NCI-H446 treated with DMSO at 0.1 percent for 48 hours (cell line): ENCODE results near the gene RGS13.

ENCODE experiments used
- DNase-seq: peaks from one replicate; lab custom pipeline; 2025; lab: John Stamatoyannopoulos, UW

RGS13 gene, protein sequence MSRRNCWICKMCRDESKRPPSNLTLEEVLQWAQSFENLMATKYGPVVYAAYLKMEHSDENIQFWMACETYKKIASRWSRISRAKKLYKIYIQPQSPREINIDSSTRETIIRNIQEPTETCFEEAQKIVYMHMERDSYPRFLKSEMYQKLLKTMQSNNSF

DNA sequence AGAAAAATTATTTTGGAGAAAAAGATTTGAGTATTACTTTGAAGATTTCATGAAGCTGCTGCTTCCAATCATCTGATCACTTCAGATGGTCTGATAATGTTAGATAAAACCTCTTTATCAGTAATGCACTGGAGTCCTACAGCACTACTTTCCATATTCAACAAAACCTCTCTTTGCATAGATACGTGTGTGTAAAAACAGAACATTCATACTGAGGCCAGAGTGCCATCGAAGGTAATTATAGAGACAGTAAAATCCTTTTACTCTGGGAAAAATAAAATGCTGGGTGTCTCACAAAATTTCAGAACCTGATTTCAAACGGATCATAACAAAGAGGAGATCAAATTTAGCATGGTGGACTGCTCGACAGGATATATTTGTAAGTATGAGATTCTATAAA is at the start of gene RGS13:
TSS of gene RGS13 (plus strand) at position 209 of the 400 bp plus-strand sequence. CDS start 8,188 bp downstream, outside the sequence.
- DNase-seq, result no peak

DNA sequence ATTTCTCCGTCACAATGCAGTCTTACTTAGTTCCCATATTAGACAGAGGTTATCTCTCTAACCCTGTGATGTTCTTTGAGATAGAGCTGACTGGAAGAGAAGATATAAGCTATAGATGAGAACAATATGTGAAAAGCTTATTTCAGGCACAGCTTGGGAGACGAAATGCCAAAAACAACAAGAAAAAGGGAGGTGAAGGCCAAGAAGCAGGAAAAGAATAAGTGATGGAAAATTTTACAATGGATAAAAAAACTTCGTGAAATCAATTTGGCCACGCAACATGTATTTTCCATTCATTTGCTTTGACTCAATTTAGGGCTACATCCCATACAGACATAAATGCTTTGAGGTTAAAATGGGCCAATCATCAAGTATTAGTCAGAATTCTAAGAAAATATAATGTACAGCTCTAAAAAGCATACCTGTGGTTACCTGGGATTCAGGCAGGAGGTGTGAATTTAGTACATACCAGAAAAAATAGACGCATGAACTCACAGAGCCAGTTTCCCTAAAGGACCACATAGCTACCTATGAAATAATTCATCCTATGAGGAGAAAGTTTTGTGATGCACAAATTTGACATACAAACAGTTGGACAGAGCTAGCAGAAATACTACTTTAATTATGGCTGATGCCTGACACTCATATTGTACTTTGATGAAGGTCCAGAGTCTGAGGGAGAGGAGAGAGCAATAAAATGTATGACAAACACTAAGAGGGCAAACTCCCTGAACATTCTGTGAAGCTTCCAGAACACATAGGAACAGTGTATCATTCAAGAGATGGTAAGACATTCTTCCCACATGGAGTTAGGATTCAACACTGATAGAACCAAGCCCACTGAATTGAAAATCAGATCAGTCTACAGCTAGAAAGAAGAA is 48.3 kb upstream of the RGS13 start:
- DNase-seq, result no peak

DNA sequence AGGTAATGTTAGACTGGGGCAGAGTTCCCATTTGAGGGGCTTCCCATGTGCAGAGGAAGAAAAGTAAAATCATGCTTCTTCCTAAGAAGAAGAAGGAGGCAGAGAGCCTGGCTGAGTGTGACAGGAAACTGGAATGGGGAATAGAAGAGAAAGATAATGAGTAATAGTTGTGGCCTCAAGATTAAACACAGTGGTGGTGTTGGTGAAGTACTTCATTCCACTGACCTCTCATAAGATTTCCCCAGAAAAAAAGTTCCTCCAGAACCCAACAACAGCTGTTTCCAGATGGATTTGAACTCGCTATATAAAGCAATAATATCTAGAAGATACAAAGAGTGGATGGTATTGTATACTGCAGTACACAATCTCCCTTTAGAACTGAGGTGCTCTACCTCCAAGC is 47.4 kb upstream of the RGS13 start:
- DNase-seq, result no peak

DNA sequence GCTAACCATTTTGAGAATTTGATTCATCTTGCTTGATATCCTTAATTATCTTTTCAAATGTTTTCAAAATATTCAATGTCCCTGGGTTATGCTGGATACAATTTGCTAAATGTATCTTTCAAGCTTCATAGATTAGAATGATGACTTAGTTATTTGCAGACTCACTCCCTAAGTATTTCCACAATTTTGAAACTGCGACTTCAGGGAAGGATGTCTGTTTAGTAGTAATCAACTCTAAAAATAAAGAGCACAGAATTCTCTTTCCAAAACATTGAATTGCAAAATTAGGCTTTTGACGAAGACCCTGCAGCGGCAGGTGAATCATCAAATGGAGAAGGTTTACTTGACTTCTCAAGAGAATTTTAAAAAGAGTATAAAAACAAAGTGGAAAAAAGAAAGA is 46.1 kb upstream of the RGS13 start:
- no peak for DNase-seq

GRCh38 chr1:192592517-192592916 is 43.4 kb upstream of the RGS13 start:
- DNase-seq, result no peak

DNA sequence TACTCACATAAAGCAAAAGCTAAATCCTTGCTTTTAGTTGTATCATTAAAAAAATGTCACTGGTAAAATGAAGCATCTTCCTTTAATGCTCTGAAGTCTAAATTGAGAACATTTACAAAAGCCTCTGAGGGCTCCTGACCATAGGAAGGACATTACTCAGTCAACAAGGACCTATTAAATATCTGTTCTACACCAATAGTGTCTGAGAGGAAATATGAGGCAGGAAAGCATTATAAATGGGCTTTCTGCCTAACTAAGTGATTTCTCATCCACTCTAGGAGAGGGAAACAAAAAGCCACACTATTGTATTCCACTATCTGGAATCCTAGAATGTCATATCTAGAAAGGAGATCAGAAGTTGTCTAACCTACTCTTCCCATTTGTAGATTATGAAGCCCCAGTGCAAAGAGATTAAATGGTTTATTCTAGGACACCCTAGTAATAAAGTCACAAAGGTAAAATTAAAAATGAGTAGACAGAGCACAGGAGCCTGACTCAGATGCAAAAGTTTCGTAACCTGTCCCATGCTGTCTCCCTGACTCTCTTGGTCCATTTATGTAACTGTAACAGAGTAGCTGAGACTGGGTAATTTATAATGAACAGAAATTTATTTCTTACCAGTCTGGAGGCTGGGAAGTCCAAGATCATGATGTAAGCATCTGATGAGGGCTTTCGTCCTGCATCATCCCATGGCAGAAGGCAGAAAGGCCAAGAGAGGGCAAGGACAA is 42.8 kb upstream of the RGS13 start:
- no peak for DNase-seq

- DNase-seq, result no peak
Observed at GRCh38 chr1:192595299-192595698, 40.6 kb upstream of the RGS13 start.

DNA sequence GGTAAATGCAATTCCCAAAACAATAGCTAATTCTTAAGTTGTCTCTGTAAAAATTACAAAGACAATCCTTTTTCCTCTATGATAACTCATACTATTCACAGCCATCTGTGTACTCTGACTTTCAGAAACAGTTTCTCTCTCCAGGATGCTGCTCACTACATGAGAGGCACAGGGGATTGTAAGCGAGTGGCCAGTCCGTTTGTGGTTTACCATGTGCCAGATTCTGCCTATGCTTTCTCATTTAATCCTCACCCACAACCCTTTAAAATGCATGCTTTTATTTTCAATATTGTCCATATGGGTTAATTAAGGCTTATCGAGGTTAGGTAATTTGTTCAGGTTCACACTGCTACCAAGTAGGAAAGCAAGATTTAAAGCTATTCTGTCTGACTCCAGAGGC is 37.4 kb upstream of the RGS13 start:
- no peak for DNase-seq

GRCh38 chr1:192600275-192600674 is 35.7 kb upstream of the RGS13 start:
- no peak for DNase-seq

DNA sequence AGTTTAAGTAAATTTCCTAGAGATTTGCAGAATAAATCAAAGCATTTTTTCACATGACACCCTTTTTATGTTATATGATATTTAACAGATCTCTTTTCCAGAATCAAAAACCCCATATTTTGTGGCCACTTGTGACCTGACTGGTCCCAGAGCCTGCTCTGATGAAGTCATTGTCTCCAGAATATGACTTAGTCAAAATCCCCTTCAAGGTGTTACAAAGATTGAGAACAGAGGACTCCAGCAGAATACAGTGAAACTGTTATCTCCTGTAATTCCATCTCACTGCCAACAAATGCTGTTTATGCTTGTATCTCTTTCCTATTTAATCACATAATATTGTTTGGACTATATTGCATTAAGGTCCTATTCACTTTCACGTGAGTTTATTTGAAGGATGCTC is 34.8 kb upstream of the RGS13 start:
- DNase-seq, result no peak

DNA sequence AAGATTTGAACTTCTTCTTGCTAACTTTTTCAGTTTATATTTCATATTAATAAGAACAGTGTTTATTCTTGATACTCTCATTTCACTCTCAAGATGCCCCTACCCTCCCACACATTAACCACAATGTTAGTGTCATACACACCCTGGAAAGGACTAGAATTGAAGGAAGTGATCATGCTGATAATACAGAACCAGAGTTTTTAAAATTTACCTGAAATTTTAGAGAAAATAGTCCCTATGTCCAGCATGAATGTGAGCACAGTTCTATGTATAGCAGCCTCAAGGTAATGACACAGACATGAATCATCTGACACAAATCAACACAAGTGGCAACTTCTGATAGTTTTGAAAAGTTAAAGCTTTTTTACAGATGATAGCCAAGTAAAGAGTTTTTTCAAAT is 34.4 kb upstream of the RGS13 start:
- DNase-seq, result no peak

- DNase-seq, result no peak
Observed at GRCh38 chr1:192602757-192603156, 33.2 kb upstream of the RGS13 start.

DNA sequence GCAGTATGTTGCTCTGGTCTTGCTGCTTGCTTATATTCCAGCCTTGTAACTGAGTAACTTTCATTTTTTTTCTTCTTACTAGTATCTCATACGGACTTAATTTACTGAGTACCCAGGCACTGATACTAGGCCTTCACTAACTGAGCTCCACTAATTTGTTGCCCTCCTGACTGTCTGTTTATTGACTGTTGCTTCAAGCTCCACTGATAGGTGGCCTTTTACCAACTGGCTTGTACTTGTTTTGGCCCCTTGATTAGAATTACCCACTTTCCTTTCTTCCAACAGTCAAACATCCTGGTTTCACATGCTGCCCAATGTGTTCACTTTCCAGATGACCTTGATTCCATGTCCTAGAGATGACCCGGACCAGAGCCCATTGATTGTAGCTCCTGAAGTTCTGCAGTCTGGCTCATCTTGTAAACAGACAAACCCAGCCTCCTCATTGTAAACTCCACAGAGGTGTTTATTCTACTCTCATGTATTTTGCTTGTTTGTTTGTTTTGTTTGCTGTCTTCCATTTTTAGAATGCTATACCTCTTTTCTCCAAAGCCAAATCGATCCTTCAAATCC is 32.6 kb upstream of the RGS13 start:
- no peak for DNase-seq

GRCh38 chr1:192604979-192605620 is 30.8 kb upstream of the RGS13 start:
- DNase-seq, result no peak

DNA sequence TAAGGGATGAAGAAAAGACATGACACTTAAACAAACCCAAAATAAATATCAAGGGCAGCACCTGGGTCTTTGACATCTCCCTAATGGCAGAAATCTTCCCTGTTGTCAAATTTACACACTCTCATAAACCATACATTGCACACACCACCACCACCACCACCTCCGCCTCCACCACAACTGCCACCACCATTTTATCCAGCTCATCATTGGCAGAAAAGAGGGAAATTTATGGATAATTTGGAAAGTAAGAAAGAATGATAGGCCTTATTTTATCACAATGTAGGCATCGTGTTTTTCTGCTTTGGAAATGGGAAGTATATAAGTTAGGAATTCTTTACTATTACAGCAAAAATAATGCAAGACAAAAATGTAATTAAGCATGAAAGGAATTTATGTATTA is 27.3 kb upstream of the RGS13 start:
- DNase-seq, result no peak

GRCh38 chr1:192609110-192610079 is 26.6 kb upstream of the RGS13 start:
- DNase-seq, result peak; percentile 53

GRCh38 chr1:192610112-192610889 is 25.6 kb upstream of the RGS13 start:
- DNase-seq, result peak; percentile 44

DNA sequence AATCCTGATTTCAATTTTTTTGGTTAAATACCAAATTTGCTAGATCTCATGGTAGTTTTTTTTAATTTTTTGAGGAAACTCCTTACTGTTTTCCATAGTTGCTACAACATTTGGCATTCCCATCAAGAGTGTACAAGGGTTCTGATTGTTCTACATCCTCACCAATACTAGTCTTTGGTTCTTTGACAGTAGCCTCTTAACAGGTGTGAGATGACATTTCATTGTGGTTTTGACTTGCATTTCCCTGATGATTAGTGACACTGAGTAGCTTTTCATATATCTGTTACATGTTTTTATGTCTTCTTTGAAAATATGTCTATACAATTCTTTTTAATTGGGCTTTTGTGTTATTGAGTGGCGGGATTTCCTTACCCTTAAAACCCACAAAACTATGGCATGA is 20.9 kb upstream of the RGS13 start:
- DNase-seq, result no peak

GRCh38 chr1:192620071-192620635 is 15.8 kb upstream of the RGS13 start:
- no peak for DNase-seq
